HepG2 (cell line): ENCODE results near the gene ELAVL3. TPM values are rescaled to one million over a fixed set of nuclear protein-coding genes. Genes with fewer than 3 reads are reported as not detected.

Experiments used
- ATF3 ChIP-seq: sonication (generic); formaldehyde crosslinking; IDR thresholded peaks from 2 replicates; pipeline ENCODE4 v1.4.0; 2020; ENCODE audit warnings: missing genetic modification reagents
- HBP1 ChIP-seq: IDR thresholded peaks from 2 replicates; pipeline ENCODE4 v1.6.1; 2016; ENCODE audit warnings: low read depth, control low read depth
- MED8 ChIP-seq: sonication (generic); formaldehyde crosslinking; IDR thresholded peaks from 2 replicates; pipeline ENCODE4 v1.8.1; 2023; ENCODE audit warnings: mild to moderate bottlenecking, missing genetic modification reagents; ENCODE audit not compliant: insufficient replicate concordance
- NRL ChIP-seq: sonication (generic); formaldehyde crosslinking; IDR thresholded peaks from 2 replicates; pipeline ENCODE4 v1.5.0; 2020; ENCODE audit warnings: missing genetic modification reagents, mild to moderate bottlenecking, moderate library complexity, borderline replicate concordance
- REXO4 ChIP-seq: sonication (generic); formaldehyde crosslinking; IDR thresholded peaks from 2 replicates; pipeline ENCODE4 v1.8.0; 2022; ENCODE audit warnings: missing genetic modification reagents, mild to moderate bottlenecking, borderline replicate concordance
- RFXANK ChIP-seq: IDR thresholded peaks from 2 replicates; pipeline ENCODE4 v1.6.1; 2016
- ZBTB42 ChIP-seq: sonication (generic); formaldehyde crosslinking; IDR thresholded peaks from 2 replicates; pipeline ENCODE4 v1.5.0; 2020; ENCODE audit warnings: mild to moderate bottlenecking, missing genetic modification reagents
- ZNF20 ChIP-seq: sonication (generic); formaldehyde crosslinking; IDR thresholded peaks from 2 replicates; pipeline ENCODE4 v1.4.0; 2020; ENCODE audit warnings: mild to moderate bottlenecking, moderate library complexity, missing genetic modification reagents
- ZNF451 ChIP-seq: sonication (generic); formaldehyde crosslinking; IDR thresholded peaks from 2 replicates; pipeline ENCODE4 v1.5.0; 2020; ENCODE audit warnings: mild to moderate bottlenecking, missing genetic modification reagents
- ZNF549 ChIP-seq: sonication (generic); formaldehyde crosslinking; IDR thresholded peaks from 2 replicates; pipeline ENCODE4 v1.5.0; 2020; ENCODE audit warnings: missing genetic modification reagents
- ZNF557 ChIP-seq: sonication (generic); formaldehyde crosslinking; IDR thresholded peaks from 2 replicates; pipeline ENCODE4 v1.4.0; 2020; ENCODE audit warnings: missing genetic modification reagents
- ZNF607 ChIP-seq: sonication (generic); formaldehyde crosslinking; IDR thresholded peaks from 2 replicates; pipeline ENCODE4 v1.5.1; 2020; ENCODE audit warnings: missing genetic modification reagents, mild to moderate bottlenecking, borderline replicate concordance
- ZNF770 ChIP-seq: sonication (generic); formaldehyde crosslinking; IDR thresholded peaks from 2 replicates; pipeline ENCODE4 v1.5.0; 2020; ENCODE audit warnings: mild to moderate bottlenecking, missing genetic modification reagents
- polyA plus RNA-seq, 8 experiments: library from polyadenylated mRNA; depleted of rRNA in 3 of 8; stranded (reverse) in 7 of 8; unstranded in 1 of 8; fragments of >200 nt; fragmentation: Illumina TruSeq in 4 of 8; extraction: Trizol in 4 of 8; gene quantifications; 2 replicates each; pipeline versions ENCODE4 v1.2.1 to v1.2.3, GENCODE V29; 2011 to 2016; ENCODE audit warnings: low read depth in 4 of 8, missing spikeins in 1 of 8, mixed read lengths in 1 of 8; ENCODE audit not compliant: insufficient read depth in 1 of 8
- total RNA-seq, 5 experiments: library from RNA; depleted of rRNA; stranded (reverse); fragments of >200 nt; fragmentation: Illumina TruSeq; extraction: Trizol; gene quantifications; 2 replicates each; pipeline ENCODE4 v1.2.3, GENCODE V29; 2016; ENCODE audit warnings: low read depth in 1 of 5

The ELAVL3 gene
- total and polyA plus RNA-seq, 2 of the 13 experiments (the other 11 are each of a cell fraction or from before 2014, with no cell fraction given), result 0.03 TPM; not detected in 1

GRCh38 chr19:11435833-11436313 is 45.0 kb downstream of the ELAVL3 start (continued):
- TF ChIP-seq HBP1 (CRISPR knock-in tag), result no peak
- no peak for TF ChIP-seq ZNF20
- no peak for TF ChIP-seq ZNF607 (CRISPR knock-in tag)
- TF ChIP-seq NRL (CRISPR knock-in tag), result peak; percentile 16; the same call in 1 of the 2 replicates
- no peak for TF ChIP-seq ZNF770
- TF ChIP-seq ZNF451 (CRISPR knock-in tag), result no peak
- TF ChIP-seq ZNF549 (CRISPR knock-in tag), result no peak
- TF ChIP-seq ATF3 (CRISPR knock-in tag), result no peak
- TF ChIP-seq RFXANK (CRISPR knock-in tag), result no peak
- TF ChIP-seq MED8 (CRISPR knock-in tag), result no peak
- TF ChIP-seq ZBTB42 (CRISPR knock-in tag), result 0 out of 2 replicates have a peak, but pooled peaks have one; percentile 44
- TF ChIP-seq REXO4, result no peak
- TF ChIP-seq ZNF557 (CRISPR knock-in tag), result no peak
